ENCODE measurements around the gene ZNF428.

GRCh38 chr19:43578787-43579186 lies 40.6 kb downstream of the ZNF428 start:
- TF ChIP-seq CTCF (IDR thresholded peaks at IDR 0.05) (no peak), POLR2A (IDR thresholded peaks at IDR 0.05) (no peak), EP300 (IDR thresholded peaks at IDR 0.05) (no peak)

Data from ovary (tissue), 3 donors.